Measurements from ENCODE around the gene KLK1.

KLK1 gene

GRCh38 chr19:50823389-50824042 lies at the start of gene KLK1:
Gene KLK1, minus strand, starts transcription at chr19:50823787. Its CDS starts 39 bp downstream, at chr19:50823748.
- DNase-seq: no peak

- no peak for DNase-seq
Measured at GRCh38 chr19:50873056-50873455, 49.5 kb upstream of the KLK1 start, which contains the start of gene KLK2. Gene KLK2, plus strand, starts transcription at chr19:50873439. Its CDS starts 35 bp downstream, at chr19:50873474.

GRCh38 chr19:50870417-50871089 lies 47.0 kb upstream of the KLK1 start:
- DNase-seq: no peak

- DNase-seq: no peak
Measured at GRCh38 chr19:50869479-50869878, 45.9 kb upstream of the KLK1 start.

- no peak for DNase-seq
Measured at GRCh38 chr19:50861496-50862286, 38.1 kb upstream of the KLK1 start.

GRCh38 chr19:50861010-50861409 lies 37.4 kb upstream of the KLK1 start:
- DNase-seq: no peak

- DNase-seq: no peak
Measured at GRCh38 chr19:50859849-50860248, 36.3 kb upstream of the KLK1 start.

- no peak for DNase-seq
Measured at GRCh38 chr19:50858886-50859285, 35.3 kb upstream of the KLK1 start.

GRCh38 chr19:50857366-50857765 lies 33.8 kb upstream of the KLK1 start:
- no peak for DNase-seq

- no peak for DNase-seq
Measured at GRCh38 chr19:50854636-50855410, 31.2 kb upstream of the KLK1 start, which contains the start of gene KLK3. Gene KLK3, plus strand, starts transcription at chr19:50854915. Its CDS starts 41 bp downstream, at chr19:50854956.

GRCh38 chr19:50851620-50852019 lies 28.0 kb upstream of the KLK1 start:
- no peak for DNase-seq

GRCh38 chr19:50850738-50851137 lies 27.2 kb upstream of the KLK1 start:
- no peak for DNase-seq

GRCh38 chr19:50844296-50844935 lies 20.8 kb upstream of the KLK1 start:
- DNase-seq: no peak

GRCh38 chr19:50843701-50844221 lies 20.2 kb upstream of the KLK1 start:
- no peak for DNase-seq

- DNase-seq: no peak
Measured at GRCh38 chr19:50843205-50843604, 19.6 kb upstream of the KLK1 start.

GRCh38 chr19:50842130-50842529 lies 18.5 kb upstream of the KLK1 start:
- no peak for DNase-seq

- no peak for DNase-seq
Measured at GRCh38 chr19:50839712-50840655, 16.4 kb upstream of the KLK1 start.

- no peak for DNase-seq
Measured at GRCh38 chr19:50838239-50838638, 14.7 kb upstream of the KLK1 start.

- DNase-seq: no peak
Measured at GRCh38 chr19:50837300-50837699, 13.7 kb upstream of the KLK1 start.

GRCh38 chr19:50836543-50837195 lies 13.1 kb upstream of the KLK1 start:
- no peak for DNase-seq
